ENCODE data around the gene SRP68.
A peak's percentile ranks its signal among the peaks of the same experiment; 100 is the strongest.

SRP68 gene

GRCh38 chr17:76036497-76037261, 35.6 kb downstream of the SRP68 start:
- H3K27ac ChIP-seq (ENCODE audit: insufficient read depth in 1 of 2, low read depth in 1 of 2, low read length in 2 of 2, poor library complexity in 1 of 2, severe bottlenecking in 2 of 2), result no peak overlapping the region
- no peak overlapping the region for H3K4me3 ChIP-seq (ENCODE audit: control insufficient read depth in 1 of 7, extremely low read depth in 1 of 7, insufficient read depth in 4 of 7, low read depth in 2 of 7, low read length in 6 of 7)
- POLR2A ChIA-PET, result interaction anchor here (0.6 kb wide), 1 partner anchor 27 kb away, joined by 3 read pairs; no protein-coding TSS in a partner anchor
- WGBS (ENCODE audit: insufficient coverage), result 95% methylated on average over 18 of the region's 22 CpGs
- H3K36me3 ChIP-seq (ENCODE audit: control insufficient read depth in 4 of 4, insufficient read depth in 4 of 4, low read length in 3 of 4), result peaks cover 12 to 42% (median 34%) of the 10 kb centered on the region in 4 experiments
- DNase-seq, result no peak
- no peaks in the 10 kb centered on the region for H3K27me3 ChIP-seq (replicated peaks in 2 of 5; ENCODE audit: control insufficient read depth in 4 of 5, insufficient read depth in 5 of 5, low read length in 4 of 5)
- H3K9me3 ChIP-seq (ENCODE audit: control extremely low read depth in 1 of 5, control insufficient read depth in 4 of 5, insufficient read depth in 2 of 5, low read depth in 1 of 5, low read length in 4 of 5), result peaks cover 0 to 9% (median 0%) of the 10 kb centered on the region in 5 experiments
- peaks cover 0 to 13% (median 5%) of the 10 kb centered on the region in 4 experiments for H3K4me1 ChIP-seq (ENCODE audit: control extremely low read depth in 1 of 4, control insufficient read depth in 4 of 4, insufficient read depth in 4 of 4, low read length in 3 of 4)
- CTCF ChIA-PET, result interaction anchor here (1.2 to 9.9 kb wide), 4 partner anchors 17 to 37 kb away, joined by 3 to 104 read pairs (median 4); no protein-coding TSS in a partner anchor

- Histone ChIP-seq H3K4me3 (ENCODE audit: control insufficient read depth in 1 of 7, extremely low read depth in 1 of 7, insufficient read depth in 4 of 7, low read depth in 2 of 7, low read length in 6 of 7) (no peak overlapping the region), H3K9me3 (ENCODE audit: control extremely low read depth in 1 of 5, control insufficient read depth in 4 of 5, insufficient read depth in 2 of 5, low read depth in 1 of 5, low read length in 4 of 5) (peaks cover 0 to 9% (median 0%) of the 10 kb centered on the region in 5 experiments), H3K4me1 (ENCODE audit: control extremely low read depth in 1 of 4, control insufficient read depth in 4 of 4, insufficient read depth in 4 of 4, low read length in 3 of 4) (peaks cover 0 to 23% (median 14%) of the 10 kb centered on the region in 4 experiments), H3K27ac (ENCODE audit: insufficient read depth in 1 of 2, low read depth in 1 of 2, low read length in 2 of 2, poor library complexity in 1 of 2, severe bottlenecking in 2 of 2) (no peak overlapping the region), H3K36me3 (ENCODE audit: control insufficient read depth in 4 of 4, insufficient read depth in 4 of 4, low read length in 3 of 4) (peaks cover 5 to 22% (median 14%) of the 10 kb centered on the region in 4 experiments), H3K27me3 (replicated peaks in 2 of 5; ENCODE audit: control insufficient read depth in 4 of 5, insufficient read depth in 5 of 5, low read length in 4 of 5) (no peaks in the 10 kb centered on the region)
- ChIA-PET POLR2A (no interaction called here), CTCF (interaction anchor here (0.8 to 9.9 kb wide), 7 partner anchors 15 to 147 kb away, joined by 3 to 104 read pairs (median 5); no protein-coding TSS in a partner anchor)
- WGBS (ENCODE audit: insufficient coverage), result 94% methylated on average over 12 of the region's 13 CpGs
- DNase-seq, result no peak
Measured at GRCh38 chr17:76034428-76035350, 37.6 kb downstream of the SRP68 start.

GRCh38 chr17:76033139-76033538, 39.2 kb downstream of the SRP68 start:
- H3K27me3 ChIP-seq (replicated peaks in 2 of 5; ENCODE audit: control insufficient read depth in 4 of 5, insufficient read depth in 5 of 5, low read length in 4 of 5), result no peaks in the 10 kb centered on the region
- no peak overlapping the region for H3K27ac ChIP-seq (ENCODE audit: insufficient read depth in 1 of 2, low read depth in 1 of 2, low read length in 2 of 2, poor library complexity in 1 of 2, severe bottlenecking in 2 of 2)
- peaks cover 0 to 39% (median 29%) of the 10 kb centered on the region in 4 experiments for H3K4me1 ChIP-seq (ENCODE audit: control extremely low read depth in 1 of 4, control insufficient read depth in 4 of 4, insufficient read depth in 4 of 4, low read length in 3 of 4)
- peaks cover 0 to 9% (median 0%) of the 10 kb centered on the region in 5 experiments for H3K9me3 ChIP-seq (ENCODE audit: control extremely low read depth in 1 of 5, control insufficient read depth in 4 of 5, insufficient read depth in 2 of 5, low read depth in 1 of 5, low read length in 4 of 5)
- ChIA-PET CTCF (interaction anchor here (0.9 to 9.9 kb wide), 6 partner anchors 14 to 33 kb away, joined by 3 to 104 read pairs (median 6); no protein-coding TSS in a partner anchor), POLR2A (no interaction called here)
- H3K4me3 ChIP-seq (ENCODE audit: control insufficient read depth in 1 of 7, extremely low read depth in 1 of 7, insufficient read depth in 4 of 7, low read depth in 2 of 7, low read length in 6 of 7), result no peak overlapping the region
- H3K36me3 ChIP-seq (ENCODE audit: control insufficient read depth in 4 of 4, insufficient read depth in 4 of 4, low read length in 3 of 4), result peaks cover 0 to 7% (median 2%) of the 10 kb centered on the region in 4 experiments
- WGBS (ENCODE audit: insufficient coverage), result 95% methylated on average over 5 of the region's 6 CpGs
- DNase-seq, result no peak

GRCh38 chr17:76032780-76033108, 39.6 kb downstream of the SRP68 start:
- no peak overlapping the region for H3K4me3 ChIP-seq (ENCODE audit: control insufficient read depth in 1 of 7, extremely low read depth in 1 of 7, insufficient read depth in 4 of 7, low read depth in 2 of 7, low read length in 6 of 7)
- H3K36me3 ChIP-seq (ENCODE audit: control insufficient read depth in 4 of 4, insufficient read depth in 4 of 4, low read length in 3 of 4), result peaks cover 0 to 4% (median 2%) of the 10 kb centered on the region in 4 experiments
- peaks cover 0 to 9% (median 0%) of the 10 kb centered on the region in 5 experiments for H3K9me3 ChIP-seq (ENCODE audit: control extremely low read depth in 1 of 5, control insufficient read depth in 4 of 5, insufficient read depth in 2 of 5, low read depth in 1 of 5, low read length in 4 of 5)
- WGBS (ENCODE audit: insufficient coverage), result 97% methylated on average over 4 of the region's 5 CpGs
- H3K27me3 ChIP-seq (replicated peaks in 2 of 5; ENCODE audit: control insufficient read depth in 4 of 5, insufficient read depth in 5 of 5, low read length in 4 of 5), result no peaks in the 10 kb centered on the region
- peaks cover 0 to 41% (median 31%) of the 10 kb centered on the region in 4 experiments for H3K4me1 ChIP-seq (ENCODE audit: control extremely low read depth in 1 of 4, control insufficient read depth in 4 of 4, insufficient read depth in 4 of 4, low read length in 3 of 4)
- ChIA-PET POLR2A (no interaction called here), CTCF (interaction anchor here (0.9 to 9.9 kb wide), 6 partner anchors 14 to 33 kb away, joined by 3 to 104 read pairs (median 6); no protein-coding TSS in a partner anchor)
- H3K27ac ChIP-seq (ENCODE audit: insufficient read depth in 1 of 2, low read depth in 1 of 2, low read length in 2 of 2, poor library complexity in 1 of 2, severe bottlenecking in 2 of 2), result no peak overlapping the region
- DNase-seq, result no peak

GRCh38 chr17:76032073-76032779, 40.1 kb downstream of the SRP68 start:
- CTCF ChIA-PET, result interaction anchor here (0.9 to 9.9 kb wide), 8 partner anchors 14 to 33 kb away, joined by 3 to 104 read pairs (median 4); no protein-coding TSS in a partner anchor
- H3K27ac ChIP-seq (ENCODE audit: insufficient read depth in 1 of 2, low read depth in 1 of 2, low read length in 2 of 2, poor library complexity in 1 of 2, severe bottlenecking in 2 of 2), result no peak overlapping the region
- H3K9me3 ChIP-seq (ENCODE audit: control extremely low read depth in 1 of 5, control insufficient read depth in 4 of 5, insufficient read depth in 2 of 5, low read depth in 1 of 5, low read length in 4 of 5), result peaks cover 0 to 9% (median 0%) of the 10 kb centered on the region in 5 experiments
- peak in 2 of 3 donors; percentile 25 to 32 for DNase-seq
- peaks cover 0 to 4% (median 2%) of the 10 kb centered on the region in 4 experiments for H3K36me3 ChIP-seq (ENCODE audit: control insufficient read depth in 4 of 4, insufficient read depth in 4 of 4, low read length in 3 of 4)
- H3K4me3 ChIP-seq (ENCODE audit: control insufficient read depth in 1 of 7, extremely low read depth in 1 of 7, insufficient read depth in 4 of 7, low read depth in 2 of 7, low read length in 6 of 7), result no peak overlapping the region
- POLR2A ChIA-PET, result interaction anchor here (0.6 kb wide), 1 partner anchor 96 kb away, joined by 4 read pairs; no protein-coding TSS in a partner anchor
- H3K27me3 ChIP-seq (replicated peaks in 2 of 5; ENCODE audit: control insufficient read depth in 4 of 5, insufficient read depth in 5 of 5, low read length in 4 of 5), result no peaks in the 10 kb centered on the region
- WGBS (ENCODE audit: insufficient coverage), result 95% methylated on average over 16 of the region's 20 CpGs
- H3K4me1 ChIP-seq (ENCODE audit: control extremely low read depth in 1 of 4, control insufficient read depth in 4 of 4, insufficient read depth in 4 of 4, low read length in 3 of 4), result peaks cover 0 to 46% (median 35%) of the 10 kb centered on the region in 4 experiments

GRCh38 chr17:76027159-76027839, 45.0 kb downstream of the SRP68 start, which contains the start of gene EVPL:
Gene EVPL (minus strand): TSS chr17:76027306. CDS start chr17:76027198, 108 bp downstream.
- WGBS (ENCODE audit: insufficient coverage), result 48% methylated on average over 15 of the region's 24 CpGs
- POLR2A ChIA-PET, result no interaction called here

More at GRCh38 chr17:76027159-76027839, 45.0 kb downstream of the SRP68 start, which contains the start of gene EVPL:
- Histone ChIP-seq H3K4me1 (ENCODE audit: control extremely low read depth in 1 of 4, control insufficient read depth in 4 of 4, insufficient read depth in 4 of 4, low read length in 3 of 4) (peaks cover 0 to 42% (median 38%) of the 10 kb centered on the region in 4 experiments), H3K4me3 (ENCODE audit: control insufficient read depth in 1 of 7, extremely low read depth in 1 of 7, insufficient read depth in 4 of 7, low read depth in 2 of 7, low read length in 6 of 7) (peak within 1 kb of the TSS in 2 of 7 experiments; percentile 19 to 55), H3K27ac (ENCODE audit: insufficient read depth in 1 of 2, low read depth in 1 of 2, low read length in 2 of 2, poor library complexity in 1 of 2, severe bottlenecking in 2 of 2) (no peak within 1 kb of the TSS), H3K36me3 (ENCODE audit: control insufficient read depth in 4 of 4, insufficient read depth in 4 of 4, low read length in 3 of 4) (peaks cover 0 to 3% (median 0%) of the 10 kb centered on the region in 4 experiments), H3K27me3 (replicated peaks in 2 of 5; ENCODE audit: control insufficient read depth in 4 of 5, insufficient read depth in 5 of 5, low read length in 4 of 5) (no peaks in the 10 kb centered on the region), H3K9me3 (ENCODE audit: control extremely low read depth in 1 of 5, control insufficient read depth in 4 of 5, insufficient read depth in 2 of 5, low read depth in 1 of 5, low read length in 4 of 5) (peaks cover 0 to under 1% (median 0%) of the 10 kb centered on the region in 5 experiments)
- CTCF ChIA-PET, result interaction anchor here (1.3 to 9.9 kb wide), 2 partner anchors 16 to 26 kb away, joined by 3 to 104 read pairs; partner anchors contain the start of gene CDK3
- DNase-seq, result peak in 1 of 3 donors; percentile 29
